K562 (cell line): Measurements from ENCODE around the gene LAMTOR4. TPM values are rescaled to one million over a fixed set of nuclear protein-coding genes. Genes with fewer than 3 reads are reported as not detected.

Source experiments
- ARID3A ChIP-seq: IDR thresholded peaks from 2 replicates; pipeline ENCODE4 v1.6.1; 2012; ENCODE audit warnings: low read depth, low read length, improper control_type of control experiment, borderline replicate concordance
- BRD4 ChIP-seq: fragments of 200-600 bp; sonication (generic); IDR thresholded peaks from 2 replicates; pipeline ENCODE4 v1.6.1; 2017; ENCODE audit warnings: inconsistent platforms
- C11orf30 ChIP-seq: fragments of 450-650 bp; IDR thresholded peaks from 2 replicates; pipeline ENCODE4 v1.6.1; 2016; ENCODE audit warnings: low read depth, mild to moderate bottlenecking
- CBX5 ChIP-seq: IDR thresholded peaks from 2 replicates; pipeline ENCODE4 v1.6.1; 2014; ENCODE audit warnings: low read depth, borderline replicate concordance
- DMBX1 ChIP-seq: fragments of 250-450 bp; sonication (Bioruptor Pico); IDR thresholded peaks from 2 replicates; pipeline ENCODE4 v1.8.0; 2022; ENCODE audit warnings: inconsistent platforms, mild to moderate bottlenecking, moderate library complexity, borderline replicate concordance
- FOXP1 ChIP-seq: sonication (generic); formaldehyde crosslinking; IDR thresholded peaks from 2 replicates; pipeline ENCODE4 v1.8.0; 2022; ENCODE audit warnings: mild to moderate bottlenecking, missing genetic modification reagents
- HDAC1 ChIP-seq, 2 experiments: fragments of 450-650 bp; IDR thresholded peaks; 2 replicates each; pipeline ENCODE4 v1.6.1; 2016 to 2017; ENCODE audit warnings: inconsistent platforms in 1 of 2, mild to moderate bottlenecking in 1 of 2, moderate library complexity in 1 of 2
- HSF4 ChIP-seq: fragments of 250-450 bp; sonication (Bioruptor Pico); IDR thresholded peaks from 2 replicates; pipeline ENCODE4 v2.1.2; 2022; ENCODE audit warnings: mild to moderate bottlenecking, moderate library complexity, borderline replicate concordance
- POLR3A ChIP-seq: IDR thresholded peaks from 2 replicates; pipeline ENCODE4 v1.6.1; 2011; ENCODE audit warnings: borderline replicate concordance, mild to moderate bottlenecking, moderate library complexity; ENCODE audit not compliant: insufficient read length, insufficient read depth; ENCODE audit errors: extremely low read depth
- PREB ChIP-seq: sonication (generic); formaldehyde crosslinking; IDR thresholded peaks from 2 replicates; pipeline ENCODE4 v1.8.1; 2023; ENCODE audit warnings: mild to moderate bottlenecking, missing genetic modification reagents
- SMARCB1 ChIP-seq: IDR thresholded peaks from 2 replicates; pipeline ENCODE4 v1.6.1; 2011; ENCODE audit warnings: improper control_type of control experiment, low read depth; ENCODE audit not compliant: insufficient read length
- TCF3 ChIP-seq: sonication (generic); formaldehyde crosslinking; IDR thresholded peaks from 2 replicates; pipeline ENCODE4 v1.4.0; 2020; ENCODE audit warnings: mild to moderate bottlenecking, missing genetic modification reagents
- TRIM28 ChIP-seq: fragments of 450-650 bp; IDR thresholded peaks from 2 replicates; pipeline ENCODE4 v1.6.1; 2017
- ZBED1 ChIP-seq: IDR thresholded peaks from 2 replicates; pipeline ENCODE4 v1.6.1; 2014
- ZBTB33 ChIP-seq: sonication (generic); formaldehyde crosslinking; IDR thresholded peaks from 2 replicates; pipeline ENCODE4 v1.8.1; 2023; ENCODE audit warnings: mild to moderate bottlenecking, missing genetic modification reagents
- ZFP1 ChIP-seq: fragments of 450-650 bp; formaldehyde crosslinking; IDR thresholded peaks from 2 replicates; pipeline ENCODE4 v1.4.0; 2020; ENCODE audit warnings: mild to moderate bottlenecking, mixed read lengths
- ZNF253 ChIP-seq: fragments of 250-450 bp; sonication (Bioruptor Pico); conservative IDR thresholded peaks from 2 replicates; pipeline ENCODE4 v1.6.1; 2021; ENCODE audit warnings: mild to moderate bottlenecking
- ZNF639 ChIP-seq, 2 experiments: fragments of 200-800 bp in 1 of 2; sonication (Bioruptor generic) in 1 of 2; sonication (generic) in 1 of 2; formaldehyde crosslinking in 1 of 2; IDR thresholded peaks in 1 of 2; conservative IDR thresholded peaks in 1 of 2; 2 replicates each; pipeline versions ENCODE4 v1.5.0 to v1.6.1; 2016 to 2020; ENCODE audit warnings: missing compliant biosample characterization in 1 of 2, missing genetic modification characterization in 1 of 2, missing genetic modification reagents in 1 of 2
- ZNF695 ChIP-seq: fragments of 450-650 bp; formaldehyde crosslinking; IDR thresholded peaks from 2 replicates; pipeline ENCODE4 v1.4.0; 2020; ENCODE audit warnings: mild to moderate bottlenecking, moderate library complexity
- ZZZ3 ChIP-seq: fragments of 450-650 bp; IDR thresholded peaks from 2 replicates; pipeline ENCODE4 v1.6.1; 2016; ENCODE audit warnings: antibody characterized with exemption, mild to moderate bottlenecking, moderate library complexity
- polyA plus RNA-seq, 8 experiments: library from polyadenylated mRNA; depleted of rRNA in 4 of 8; stranded (reverse) in 5 of 8; unstranded in 3 of 8; fragments of >200 nt; fragmentation: Nextera tagmentation in 2 of 8; fragmentation: Illumina TruSeq in 1 of 8; extraction: Ambion mirVana in 2 of 8; extraction: Trizol in 1 of 8; gene quantifications; 2 replicates each; pipeline versions ENCODE4 v1.2.1 to v1.2.3, GENCODE V29; 2011 to 2014; ENCODE audit warnings: inconsistent platforms in 1 of 8, missing spikeins in 1 of 8
- total RNA-seq, 7 experiments: library from RNA; depleted of rRNA in 6 of 7; stranded (reverse); fragments of >200 nt in 6 of 7; fragmentation: Illumina TruSeq in 2 of 7; extraction: Trizol in 2 of 7; gene quantifications; 2 replicates each; pipeline versions ENCODE4 v1.2.1 to v1.2.3, GENCODE V29; 2011 to 2021; ENCODE audit warnings: low replicate concordance in 1 of 7

The LAMTOR4 gene
- total and polyA plus RNA-seq, 9 of the 15 experiments (the other 6 are each of a cell fraction or from before 2014, with no cell fraction given): 79.6 to 314 (median 195) TPM

- peak; percentile 45 for TF ChIP-seq DMBX1
- peak; percentile 85; the same call in 1 of the 2 replicates for TF ChIP-seq TRIM28
- TF ChIP-seq SMARCB1: no peak
- TF ChIP-seq ZBED1: no peak
- no peak for TF ChIP-seq BRD4
- TF ChIP-seq ZFP1 (CRISPR knock-in tag): no peak
- peak; percentile 35; the same call in 1 of the 2 replicates for TF ChIP-seq TCF3 (CRISPR knock-in tag)
- no peak for TF ChIP-seq HSF4 (CRISPR knock-in tag)
- TF ChIP-seq C11orf30: peak; percentile 45
- TF ChIP-seq ZNF253 (CRISPR knock-in tag): no peak; the same call in 1 of the 2 replicates
- TF ChIP-seq PREB (CRISPR knock-in tag): peak; percentile 22; the same call in 1 of the 2 replicates
- peak; percentile 76 for TF ChIP-seq POLR3A
- TF ChIP-seq ZZZ3: no peak
- peak; percentile 12; the same call in 1 of the 2 replicates for TF ChIP-seq ZBTB33 (CRISPR knock-in tag)
- 0 out of 2 replicates have a peak, but pooled peaks have one; percentile 29 for TF ChIP-seq ARID3A
- TF ChIP-seq CBX5: 0 out of 2 replicates have a peak, but pooled peaks have one; percentile 32
- peak in 1 of 2 experiments; percentile 73; a peak in 2 of 4 replicates for TF ChIP-seq HDAC1 (IDR thresholded peaks at IDR 0.05)
- peak; percentile 53; the same call in 1 of the 2 replicates for TF ChIP-seq ZNF695 (CRISPR knock-in tag)
- peak; percentile 63 to 94; a peak in 2 of 4 replicates for TF ChIP-seq ZNF639 (CRISPR knock-in tag; conservative IDR thresholded peaks at IDR 0.05 in 1 of 2, IDR thresholded peaks at IDR 0.05 in 1 of 2)
- TF ChIP-seq FOXP1 (CRISPR knock-in tag): no peak; the same call in none of the 2 replicates
Measured at GRCh38 chr7:100158229-100159098, 9.7 kb downstream of the LAMTOR4 start, which contains the start of gene TRAPPC14 (continued).
